GM21528 (cell line): ENCODE results near the gene COPS9.

ENCODE experiments used
- ATAC-seq: cut with Tn5 transposase; IDR thresholded peaks from one replicate; pipeline ENCODE4 v1.9.1; 2021; ENCODE audit warnings: mild to moderate bottlenecking, moderate library complexity; ENCODE audit not compliant: unreplicated experiment, low FRiP score

Gene COPS9

DNA sequence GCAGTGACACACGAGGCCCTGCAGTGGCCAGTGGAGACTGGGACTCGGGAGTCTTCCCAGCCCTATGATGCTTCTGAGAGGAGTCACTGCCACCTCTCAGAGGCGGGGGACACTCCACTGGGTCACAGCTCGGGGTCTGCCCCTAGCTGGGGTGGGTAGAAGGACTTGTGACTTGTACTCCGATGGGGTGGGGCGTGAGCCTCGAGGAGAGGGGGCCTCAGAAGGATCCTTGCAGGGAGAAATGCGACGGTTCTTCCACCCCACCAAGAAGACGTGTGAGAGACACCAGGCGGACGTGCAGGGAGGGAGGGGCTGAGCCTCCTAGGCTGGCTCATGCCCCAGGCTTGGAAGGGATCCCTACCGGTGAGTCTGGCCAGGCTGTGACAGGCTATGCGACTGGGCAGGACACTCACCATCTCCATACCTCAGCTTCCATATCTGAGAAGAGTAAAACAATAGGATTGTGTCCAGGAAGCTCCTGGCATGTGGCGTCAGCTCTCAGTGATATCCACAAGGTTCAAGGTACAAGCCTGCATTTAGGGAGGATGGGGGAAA is 15.4 kb upstream of the COPS9 start:
- no peak for ATAC-seq

DNA sequence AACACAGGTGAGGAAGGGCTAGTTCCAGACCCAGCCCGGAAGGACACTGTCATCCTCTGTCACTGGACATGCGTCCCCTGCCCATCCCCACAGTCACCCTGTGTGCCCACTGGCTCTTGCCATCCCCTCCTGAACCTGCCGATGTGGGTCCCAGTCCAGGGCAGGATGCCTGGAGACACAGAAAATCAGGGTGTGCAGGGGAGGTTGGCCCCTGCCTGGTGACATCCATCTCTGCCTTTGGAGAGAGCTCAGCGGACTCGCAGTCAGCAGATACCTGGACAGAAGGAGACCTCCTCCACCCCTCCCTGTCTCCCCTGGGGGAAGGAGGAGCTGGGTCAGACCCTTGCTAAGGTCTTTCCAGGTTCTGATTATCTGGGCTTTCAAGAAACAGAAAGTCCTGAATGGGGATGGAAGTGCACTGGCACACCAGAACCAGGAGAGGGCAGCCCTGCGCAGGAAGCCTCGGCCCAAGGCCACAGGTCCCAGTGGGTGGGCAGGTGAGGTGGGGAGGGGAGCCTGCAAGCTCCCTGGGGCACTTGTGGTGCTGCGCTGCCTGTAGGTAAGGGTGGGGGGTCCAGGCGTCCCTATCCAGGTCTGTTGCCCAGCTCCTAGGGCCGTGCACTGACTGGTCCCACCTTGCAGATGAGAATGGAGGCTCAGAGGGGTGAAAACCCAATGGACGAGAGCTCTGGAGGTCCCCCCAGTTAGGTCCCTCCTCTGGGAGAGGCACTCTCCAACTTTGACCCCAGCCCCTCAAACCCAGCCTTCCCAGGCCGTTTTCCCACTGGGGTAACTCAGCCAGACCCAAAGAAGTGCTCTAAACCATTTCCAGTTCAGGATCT is 14.1 kb upstream of the COPS9 start:
- ATAC-seq: no peak

DNA sequence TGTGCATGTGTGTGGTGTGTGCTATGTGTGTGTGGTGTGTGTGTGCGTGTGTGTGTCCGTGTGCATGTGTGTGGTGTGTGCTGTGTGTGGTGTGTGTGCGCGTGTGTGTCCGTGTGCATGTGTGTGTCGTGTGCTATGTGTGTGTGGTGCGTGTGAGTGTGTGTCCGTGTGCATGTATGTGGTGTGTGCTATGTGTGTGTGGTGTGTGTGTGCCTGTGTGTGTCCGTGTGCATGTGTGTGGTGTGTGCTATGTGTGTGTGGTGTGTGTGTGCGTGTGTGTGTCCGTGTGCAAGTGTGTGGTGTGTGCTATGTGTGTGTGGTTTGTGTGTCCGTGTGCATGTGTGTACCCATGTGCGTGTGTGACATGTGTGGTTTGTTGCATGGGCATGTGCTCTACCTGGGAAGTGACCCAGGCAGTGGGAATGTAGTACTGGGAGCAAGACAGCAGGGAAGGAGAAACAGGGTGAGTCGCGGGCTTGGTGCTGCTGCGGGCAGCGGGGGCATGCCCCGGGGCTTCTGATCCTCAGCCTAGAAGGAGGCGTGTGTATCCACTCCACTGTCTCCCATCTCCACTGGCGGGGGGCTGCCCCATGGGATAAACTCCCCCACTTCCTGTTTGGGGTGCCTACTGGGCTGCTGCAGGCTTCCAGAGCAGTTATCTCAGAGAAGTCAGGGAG is 11.9 kb upstream of the COPS9 start:
- no peak for ATAC-seq

DNA sequence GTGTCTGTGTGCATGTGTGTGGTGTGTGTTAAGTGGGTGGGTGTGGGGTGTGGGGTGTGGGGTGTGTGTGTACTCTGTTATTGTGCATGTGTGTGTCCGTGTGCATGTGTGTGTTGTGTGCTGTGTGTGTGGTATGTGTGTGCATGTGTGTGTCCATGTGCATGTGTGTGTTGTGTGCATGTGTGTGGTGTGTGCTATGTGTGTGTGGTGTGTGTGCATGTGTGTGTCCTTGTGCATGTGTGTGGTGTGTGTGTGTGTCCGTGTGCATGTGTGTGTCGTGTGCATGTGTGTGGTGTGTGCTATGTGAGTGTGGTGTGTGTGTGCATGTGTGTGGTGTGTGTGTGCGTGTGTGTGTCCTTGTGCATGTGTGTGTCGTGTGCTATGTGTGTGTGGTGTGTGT is 11.3 kb upstream of the COPS9 start:
- ATAC-seq: no peak

DNA sequence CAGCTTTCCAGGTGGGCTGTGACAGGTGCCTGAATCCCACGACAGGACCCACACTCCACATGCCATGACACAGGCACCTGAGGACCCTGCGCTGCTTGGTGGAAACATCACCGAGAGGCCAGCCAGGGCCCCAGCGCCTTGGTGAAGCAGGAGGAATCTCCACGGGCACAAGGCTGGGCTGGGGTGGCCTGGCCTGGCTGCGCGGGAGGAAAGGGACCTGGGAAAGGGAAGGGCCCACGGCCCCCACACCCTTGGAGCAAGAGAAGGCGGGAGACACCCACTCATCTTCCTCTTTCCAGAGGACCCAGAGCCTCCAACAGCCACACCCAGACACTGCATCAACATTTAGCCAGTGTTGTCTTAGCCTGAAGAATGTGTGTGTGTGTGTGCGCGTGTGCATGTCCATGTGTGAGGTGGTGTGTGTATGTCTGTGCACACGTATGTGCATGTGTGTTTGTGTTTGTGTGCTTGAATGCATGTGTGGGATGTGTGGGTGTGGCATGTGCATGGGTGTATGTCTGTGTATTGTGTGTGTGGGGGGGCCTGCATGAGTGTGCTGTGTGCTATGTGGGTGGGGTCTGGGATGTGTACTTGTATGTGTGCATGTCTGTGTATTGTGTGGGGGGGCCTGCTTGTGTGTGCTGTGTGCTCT is 10.6 kb upstream of the COPS9 start:
- ATAC-seq: no peak

DNA sequence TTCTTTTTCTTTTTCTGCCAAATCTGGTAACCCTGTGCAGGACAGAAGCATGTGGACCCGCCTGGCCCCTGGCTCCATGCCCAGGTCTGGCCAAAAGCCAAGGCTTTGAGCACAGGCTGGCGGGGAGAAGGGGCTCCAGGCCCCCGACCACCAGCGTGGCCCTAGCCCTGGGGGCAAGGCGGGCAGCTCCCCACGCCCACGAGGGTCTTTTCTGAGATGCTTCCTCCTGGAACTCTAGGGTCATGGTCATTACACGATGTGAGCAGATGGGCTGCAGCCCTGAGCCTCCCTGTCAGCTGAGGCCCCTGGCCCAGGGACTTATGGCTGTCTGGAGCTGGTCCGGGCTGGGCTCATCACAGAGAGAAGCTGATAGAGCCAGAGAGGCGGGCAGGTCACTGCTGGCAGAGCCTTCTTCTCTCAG is 10.0 kb upstream of the COPS9 start:
- ATAC-seq: no peak

DNA sequence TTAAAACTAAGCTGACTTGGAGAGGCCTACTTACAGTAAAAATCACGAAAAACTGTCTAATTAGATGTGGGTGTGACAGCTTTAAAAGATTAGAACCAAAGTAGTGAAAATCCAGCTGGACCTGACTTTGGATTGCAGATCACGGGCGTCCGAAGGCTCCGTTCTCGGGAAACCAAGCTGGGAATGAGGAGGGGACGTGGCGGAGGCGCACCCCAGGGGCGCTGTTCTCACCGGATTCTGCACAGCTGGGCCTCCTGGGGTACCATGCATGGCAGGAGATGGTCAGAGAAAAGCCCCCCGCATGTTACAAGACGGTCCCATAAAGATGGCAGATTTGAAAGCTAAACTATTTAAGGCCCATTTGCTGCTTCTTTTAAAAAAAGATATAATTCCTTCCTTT is 9.4 kb upstream of the COPS9 start:
- no peak for ATAC-seq

DNA sequence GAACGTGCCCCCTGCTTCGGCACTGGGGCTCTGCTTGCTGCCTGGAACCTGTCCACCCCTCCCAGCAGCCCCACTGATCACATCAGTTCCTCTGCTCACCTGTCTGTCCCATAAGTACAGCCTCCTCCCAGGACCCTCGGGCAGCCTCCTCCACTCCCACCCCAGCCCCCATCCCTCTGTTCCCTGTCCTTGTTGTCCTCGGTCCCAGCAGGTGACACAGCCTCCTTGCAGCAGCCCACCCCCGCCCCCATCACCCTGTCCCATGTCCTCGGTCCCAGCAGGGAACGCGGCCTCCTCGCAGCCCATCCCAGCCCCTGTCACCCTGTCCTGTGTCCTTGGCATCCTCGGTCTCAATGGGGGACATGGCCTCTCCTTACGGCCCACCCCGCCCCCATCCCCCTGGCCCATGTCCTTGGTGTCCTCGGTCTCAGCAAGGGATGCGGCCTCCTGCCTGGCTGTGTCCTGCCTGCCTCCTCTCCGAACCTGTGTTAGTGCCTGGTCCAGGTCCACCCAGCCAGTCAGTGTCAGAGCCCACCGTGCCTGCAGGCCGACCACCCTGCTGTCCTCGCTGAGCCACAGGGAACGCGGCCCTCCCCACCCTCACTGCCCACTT is 8.7 kb upstream of the COPS9 start:
- ATAC-seq: no peak

DNA sequence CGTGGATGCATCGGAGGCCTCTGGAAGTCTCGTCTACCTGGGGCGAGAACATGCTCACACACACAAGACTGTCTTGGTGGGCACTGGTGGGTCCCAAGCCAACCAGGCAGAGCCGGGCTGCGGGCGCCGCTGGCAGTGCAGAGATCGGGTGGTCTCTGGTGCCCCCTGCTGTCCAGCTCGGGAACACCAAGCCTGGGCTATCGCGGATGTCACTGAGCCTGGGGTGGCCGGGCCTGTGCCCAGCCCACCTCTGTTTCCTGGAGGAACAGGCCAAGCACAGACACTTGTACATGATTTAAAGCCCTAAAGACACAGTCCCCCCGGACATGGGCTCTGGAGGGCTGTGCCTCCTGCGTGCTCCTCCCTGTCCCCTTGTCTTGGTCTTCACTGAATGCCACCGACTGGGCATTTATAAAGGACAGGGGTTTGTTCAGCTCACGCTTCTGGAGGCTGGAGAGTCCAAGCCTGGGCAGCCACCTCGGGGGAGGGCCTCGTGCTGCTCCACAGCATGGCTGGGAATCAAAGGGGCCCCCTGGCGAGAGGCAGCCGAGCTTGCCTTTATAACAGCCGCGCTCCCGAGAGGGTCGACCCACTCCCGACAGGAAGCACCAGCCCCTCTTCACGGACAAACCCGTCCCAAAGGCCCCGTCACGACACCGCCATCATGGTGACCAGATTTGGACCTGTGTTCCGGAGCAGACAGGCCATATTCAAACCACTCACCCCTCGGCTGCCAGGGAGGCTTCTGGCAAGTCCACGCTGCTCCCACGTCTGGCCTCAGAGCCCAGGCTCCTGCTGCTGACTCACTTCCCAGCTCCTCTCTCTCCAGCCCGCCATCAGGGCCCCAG is 7.9 kb upstream of the COPS9 start:
- peak; percentile 69 for ATAC-seq

DNA sequence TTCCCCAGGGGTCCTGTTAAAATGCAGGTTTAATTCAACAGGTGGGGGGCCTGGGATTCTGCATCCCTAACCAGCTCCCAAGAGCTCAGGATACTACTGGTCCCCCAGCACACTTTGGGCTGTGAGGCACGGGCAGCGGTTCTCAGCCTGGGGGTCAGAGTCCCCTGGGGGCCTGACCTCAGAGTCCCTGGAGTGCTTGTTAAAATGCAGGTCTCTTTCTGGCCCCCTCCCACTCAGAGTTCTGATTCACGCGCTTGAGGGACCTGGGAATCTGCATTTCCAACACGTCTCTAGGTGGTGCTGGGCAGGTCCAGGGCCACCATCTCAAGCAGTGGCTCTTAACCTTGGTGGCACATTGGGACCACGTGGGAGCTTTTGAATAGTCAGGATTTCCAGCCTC is 7.2 kb upstream of the COPS9 start:
- ATAC-seq: no peak

DNA sequence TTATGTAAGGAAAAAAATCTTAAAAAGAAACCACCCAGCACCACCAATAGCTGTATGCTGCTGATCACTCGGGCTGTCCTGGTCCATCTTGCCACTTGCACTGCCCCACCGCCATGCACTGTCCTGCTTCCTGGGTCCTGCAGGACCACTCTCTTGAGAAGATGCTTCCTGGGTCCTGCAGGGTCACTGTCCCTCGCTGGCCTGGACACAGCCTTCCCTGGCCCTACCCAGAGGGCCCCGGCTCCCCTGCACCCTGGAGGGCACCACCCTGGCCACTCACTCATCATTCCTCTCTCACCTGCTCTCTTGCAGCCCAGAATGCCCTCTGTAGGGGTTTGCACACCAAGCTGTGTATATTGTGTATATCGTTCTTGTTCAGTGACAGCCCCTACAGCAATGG is 6.8 kb upstream of the COPS9 start:
- ATAC-seq: no peak

DNA sequence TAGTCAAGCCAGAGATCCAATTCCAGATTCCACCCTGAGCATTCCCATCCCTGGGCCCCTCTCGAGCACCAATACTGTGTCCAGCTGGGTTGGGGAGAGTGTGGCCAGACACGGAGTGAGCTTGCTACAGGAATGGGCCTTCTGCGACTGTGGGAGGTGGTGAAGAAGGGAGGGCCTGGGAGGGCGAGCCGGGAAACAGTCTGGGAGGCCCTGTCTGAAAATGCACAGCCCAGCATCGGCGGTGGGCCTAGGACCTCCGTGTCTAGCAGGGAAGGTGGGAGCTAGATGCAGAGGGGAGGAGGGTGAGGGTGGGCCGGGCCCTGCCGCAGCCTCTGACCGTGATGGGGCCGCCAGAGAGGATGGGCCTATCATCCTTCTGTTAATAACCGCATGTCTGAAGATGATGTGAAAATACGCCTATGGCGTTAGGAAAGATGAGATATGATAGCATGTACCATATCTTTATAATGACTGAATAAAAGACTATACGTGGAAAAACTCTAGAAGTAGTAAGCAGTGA is 6.2 kb upstream of the COPS9 start:
- ATAC-seq: no peak

DNA sequence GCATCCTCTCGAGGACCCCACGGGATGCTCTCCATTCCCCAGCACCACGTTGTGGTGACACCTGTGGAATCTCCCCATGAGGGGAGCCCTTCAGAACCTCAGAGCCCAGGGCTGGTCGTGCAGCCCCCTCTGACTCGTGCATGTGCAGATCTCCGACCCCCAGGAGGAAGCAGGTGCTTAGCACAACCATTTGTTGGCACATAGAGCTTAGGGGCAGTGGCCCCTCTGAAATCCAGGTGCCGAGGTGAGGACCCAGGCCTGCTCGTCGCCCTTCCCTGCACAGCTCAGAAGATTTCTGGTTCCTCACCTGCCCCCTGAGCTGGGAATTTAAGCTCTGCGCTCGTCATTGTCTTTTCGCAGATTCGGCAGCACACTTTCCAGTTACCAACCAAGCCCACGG is 5.6 kb upstream of the COPS9 start:
- ATAC-seq: no peak

DNA sequence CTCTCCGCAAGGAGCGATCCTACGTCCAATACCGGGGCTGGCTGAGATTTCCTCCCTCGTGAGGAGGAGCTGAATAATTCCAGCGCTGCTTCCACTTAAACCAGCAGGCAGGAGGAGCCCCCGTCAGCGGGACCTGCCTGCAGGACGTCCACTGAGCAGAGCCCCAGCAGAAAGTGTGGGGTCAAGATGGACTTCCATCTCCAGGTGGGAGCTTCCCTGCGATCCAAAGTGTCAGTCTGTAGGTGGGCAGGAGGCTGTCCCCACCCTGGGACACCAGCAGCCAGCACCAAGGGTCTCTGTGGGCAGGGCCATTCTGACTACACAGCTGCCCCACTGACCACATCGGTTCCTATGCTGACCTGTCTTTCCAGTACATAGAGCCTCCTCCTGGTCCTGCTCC is 4.8 kb upstream of the COPS9 start:
- no peak for ATAC-seq

DNA sequence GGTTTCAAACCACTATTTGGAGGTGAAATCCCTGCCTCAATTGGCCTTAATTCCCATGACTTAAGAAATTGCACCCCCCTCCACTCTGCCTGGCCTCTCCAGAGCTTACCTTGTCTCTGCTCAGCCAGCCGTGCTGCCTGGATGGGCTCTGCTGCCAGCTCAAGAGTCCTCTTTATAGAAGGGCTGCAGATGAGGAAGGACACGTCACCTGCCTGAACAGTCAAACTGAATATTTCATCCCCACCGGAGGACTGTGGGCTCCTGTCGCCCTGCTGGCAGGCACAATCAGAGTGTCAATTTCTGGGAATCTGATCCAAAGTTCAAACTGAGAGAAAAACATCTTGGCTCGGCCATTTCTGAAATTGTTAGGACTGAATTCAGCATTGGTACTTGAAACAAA is 4.4 kb upstream of the COPS9 start, which contains the start of gene OTOS:
OTOS (minus strand) TSS at position 148 of the 400 bp plus-strand sequence. CDS start 332 bp downstream, outside the sequence.
- no peak for ATAC-seq

DNA sequence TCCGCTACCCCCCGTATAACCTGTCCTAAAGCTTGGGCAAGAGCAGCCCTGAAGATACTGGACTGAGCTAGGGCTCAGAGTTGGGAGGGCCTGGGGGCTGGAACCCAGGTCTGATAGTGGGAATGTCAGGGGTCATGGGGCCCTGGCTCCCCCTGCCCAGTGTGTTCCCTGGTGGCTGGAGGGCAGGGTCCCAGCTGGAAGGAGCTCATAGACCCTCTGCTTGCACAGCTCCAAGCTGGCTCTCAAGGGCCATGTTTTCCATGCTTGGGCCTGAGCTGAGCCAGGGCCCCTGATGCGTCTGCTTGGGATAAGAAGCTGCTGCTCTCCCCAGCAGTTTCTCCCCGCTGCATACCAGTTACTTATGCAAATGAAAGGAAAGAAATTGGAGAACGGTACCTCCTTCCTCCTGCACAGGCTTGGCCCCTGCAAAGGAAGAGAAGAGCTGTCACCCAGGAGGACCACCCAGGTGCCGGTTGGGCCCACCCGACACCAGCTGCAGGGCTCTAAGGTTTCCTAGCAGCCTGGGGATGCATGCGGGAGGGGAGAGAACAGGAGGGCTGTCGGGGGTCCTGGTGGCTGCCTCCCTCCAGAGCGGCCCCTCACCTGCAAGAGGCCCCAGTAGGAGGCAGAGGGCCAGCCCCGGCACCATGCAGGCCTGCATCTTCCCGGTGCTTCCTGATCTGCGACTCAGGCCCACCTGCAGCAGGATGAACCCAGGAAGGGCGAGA is 3.7 kb upstream of the COPS9 start:
- no peak for ATAC-seq

DNA sequence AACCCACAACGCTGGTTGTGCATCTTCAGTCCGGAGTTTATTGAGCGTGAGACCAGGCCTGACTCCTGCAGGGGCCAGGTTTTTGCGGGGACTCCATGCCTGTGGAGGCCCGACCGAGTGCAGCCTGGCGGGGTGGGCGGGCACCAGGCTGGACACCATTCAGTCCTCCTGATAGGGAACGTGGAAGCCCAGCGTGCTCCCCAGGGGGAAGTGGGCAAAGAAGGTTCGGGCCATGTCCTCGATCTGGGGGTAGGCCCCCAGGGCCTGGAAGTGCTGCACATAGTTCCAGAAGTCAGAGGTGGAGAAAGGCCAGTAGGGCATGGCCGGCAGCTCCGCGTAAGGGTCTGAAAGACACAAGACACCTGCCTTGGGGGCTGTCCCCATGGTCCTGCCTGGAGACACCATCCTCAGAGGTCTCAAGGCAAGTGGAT is 2.9 kb upstream of the COPS9 start:
- ATAC-seq: no peak

DNA sequence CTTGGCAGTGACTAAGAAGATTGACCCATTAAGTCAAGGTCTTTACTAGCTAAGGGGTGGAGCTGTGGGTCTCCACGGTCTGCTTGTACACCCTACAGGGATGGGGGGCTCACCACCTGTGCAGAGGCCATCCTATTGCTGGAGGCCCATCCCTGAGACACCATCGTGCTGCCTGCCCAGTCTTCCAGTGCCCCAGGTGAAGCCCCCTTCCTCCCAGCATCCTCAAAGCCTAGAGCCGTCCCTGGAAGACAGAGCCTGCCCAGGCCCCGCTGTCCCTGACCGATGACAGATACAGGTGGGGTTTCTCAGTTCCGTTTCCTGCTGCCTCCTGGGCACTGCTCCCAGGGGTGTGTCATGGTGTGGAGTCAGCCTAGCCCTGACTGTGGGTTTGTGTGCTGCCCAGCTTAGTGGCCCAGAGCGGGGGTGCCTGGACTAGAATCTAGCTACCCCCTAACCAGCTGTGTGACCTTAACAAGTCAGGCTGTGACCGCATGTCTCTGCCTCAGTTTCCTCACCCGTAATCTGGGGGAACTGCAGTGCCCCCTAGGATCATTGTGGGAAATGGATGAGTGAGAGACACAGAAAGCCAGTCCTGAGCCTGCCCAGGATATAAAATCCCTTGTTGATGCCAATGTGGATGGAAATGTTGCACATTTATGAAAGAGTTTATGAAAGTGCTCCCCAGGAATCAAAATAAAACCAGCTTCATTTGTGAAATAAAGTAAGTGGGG is 2.3 kb upstream of the COPS9 start:
- no peak for ATAC-seq
